WI38 (cell line): Measurements from ENCODE around the gene CEMIP.

Source experiments
- H3K4me3 ChIP-seq: 2 replicates; pipeline ENCODE4 v1.5.1; 2011; ENCODE audit warnings: low read depth, mild to moderate bottlenecking, control low read depth, low read length
- CTCF ChIP-seq: IDR thresholded peaks from 2 replicates; pipeline ENCODE4 v1.5.1; 2012; ENCODE audit warnings: low read depth, mild to moderate bottlenecking, control low read depth, low read length

The CEMIP gene

DNA sequence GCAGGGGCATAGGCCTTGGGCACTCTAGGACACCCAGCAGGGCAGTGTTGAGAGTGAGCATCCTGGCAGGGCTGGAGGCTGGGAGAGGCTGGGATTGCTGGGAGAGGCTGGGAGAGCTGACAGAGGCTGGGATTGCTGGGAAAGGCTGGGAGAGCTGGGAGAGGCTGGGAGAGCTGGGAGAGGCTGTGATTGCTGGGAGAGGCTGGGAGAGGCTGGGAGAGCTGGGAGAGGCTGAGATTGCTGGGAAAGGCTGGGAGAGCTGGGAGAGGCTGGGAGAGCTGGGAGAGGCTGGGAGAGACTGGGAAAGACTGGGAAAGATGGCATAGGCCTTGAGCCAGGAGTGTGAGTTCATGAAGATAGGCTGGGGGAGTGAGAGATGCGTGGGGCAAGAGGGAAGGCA lies 132.7 kb downstream of the CEMIP start:
- H3K4me3 ChIP-seq = no peak overlapping the region
- no peak for TF ChIP-seq CTCF

DNA sequence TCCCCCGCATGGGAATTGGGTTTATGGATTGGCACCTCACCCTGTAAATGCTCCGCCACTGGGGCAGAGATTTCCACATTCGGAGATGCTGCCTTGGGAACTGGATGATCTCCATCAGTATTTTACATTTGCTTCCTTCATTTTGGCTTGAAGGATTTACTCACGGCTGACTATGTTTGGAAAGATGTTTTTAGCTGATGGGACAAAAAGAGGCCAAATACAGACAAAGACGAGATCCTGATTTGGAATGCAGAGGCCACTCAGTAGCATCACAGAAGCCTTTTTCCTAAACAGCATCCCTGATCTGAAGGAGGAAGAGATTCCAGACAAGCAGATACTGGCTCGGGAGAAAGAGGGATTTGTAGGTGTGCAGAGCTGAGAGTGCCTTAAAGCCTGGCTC lies 133.5 kb downstream of the CEMIP start:
- no peak overlapping the region for H3K4me3 ChIP-seq
- no peak for TF ChIP-seq CTCF

GRCh38 chr15:80913541-80913940 lies 134.4 kb downstream of the CEMIP start:
- no peak overlapping the region for H3K4me3 ChIP-seq
- no peak for TF ChIP-seq CTCF

GRCh38 chr15:80915472-80915871 lies 136.3 kb downstream of the CEMIP start:
- H3K4me3 ChIP-seq = no peak overlapping the region
- no peak for TF ChIP-seq CTCF

DNA sequence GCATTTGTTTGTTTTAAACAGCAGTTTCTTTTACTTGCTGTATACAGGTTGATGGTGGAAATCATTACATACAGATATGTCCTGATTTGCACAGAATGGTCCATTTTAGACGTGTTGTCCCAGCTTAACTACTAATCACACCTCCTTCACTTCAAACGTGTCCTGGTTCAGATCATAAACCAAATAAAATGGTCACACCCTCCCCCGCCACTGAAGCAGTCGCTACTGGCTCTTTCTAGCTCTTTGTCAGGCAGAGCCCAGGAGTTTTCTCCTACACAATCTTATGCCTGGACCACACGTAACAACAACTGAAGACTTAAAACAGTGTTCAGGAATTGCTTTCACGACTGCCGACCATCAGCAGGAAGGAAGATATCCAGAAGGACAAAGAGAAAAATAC lies 136.9 kb downstream of the CEMIP start:
- no peak for TF ChIP-seq CTCF
- no peak overlapping the region for H3K4me3 ChIP-seq

GRCh38 chr15:80918196-80918783 lies 139.1 kb downstream of the CEMIP start:
- no peak overlapping the region for H3K4me3 ChIP-seq
- no peak for TF ChIP-seq CTCF

DNA sequence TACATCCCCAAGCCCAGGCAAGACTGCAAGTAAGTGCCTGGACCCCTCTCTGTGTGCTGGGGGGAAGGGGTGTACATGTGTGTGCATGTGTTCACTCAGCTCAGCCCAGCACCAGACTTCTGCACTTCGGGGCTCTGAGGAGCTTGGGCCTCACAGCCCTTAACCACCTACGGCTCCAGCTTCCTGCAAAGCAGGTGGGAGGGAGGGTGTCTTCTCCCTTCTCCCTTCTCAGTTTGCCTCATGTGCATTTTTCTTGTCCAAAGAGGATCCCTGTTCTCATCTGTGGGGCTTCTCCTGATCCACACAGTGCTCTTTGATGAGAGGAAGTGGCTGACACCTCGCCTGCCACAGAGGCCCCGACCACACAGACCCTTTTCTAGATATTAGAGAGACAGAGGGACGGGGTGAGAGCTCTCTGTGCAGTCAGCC lies 141.1 kb downstream of the CEMIP start:
- H3K4me3 ChIP-seq = no peak overlapping the region
- no peak for TF ChIP-seq CTCF
